Thyroid gland (tissue), 4 donors: ENCODE results near the gene TIAM2.

Experiments
- CTCF ChIP-seq, 6 experiments: fragments of 200-600 bp in 3 of 6; fragments of 450-650 bp in 3 of 6; sonication (generic) in 3 of 6; IDR thresholded peaks; one replicate each; pipeline ENCODE4 v1.5.1; 2016 to 2019; ENCODE audit warnings: antibody characterized with exemption in 6 of 6, mild to moderate bottlenecking in 2 of 6, inconsistent platforms in 1 of 6, moderate library complexity in 1 of 6
- POLR2A ChIP-seq, 2 donors: fragments of 450-650 bp; IDR thresholded peaks; one replicate each; pipeline ENCODE4 v1.6.1; 2017; ENCODE audit warnings: antibody characterized with exemption in 2 of 2, mild to moderate bottlenecking in 2 of 2, moderate library complexity in 1 of 2

GRCh38 chr6:155182103-155182502, 187.0 kb downstream of the TIAM2 start:
- TF ChIP-seq CTCF (IDR thresholded peaks at IDR 0.05) (no peak), POLR2A (IDR thresholded peaks at IDR 0.05) (no peak)
